AG04449 (cell line): ENCODE measurements around the gene IFI35.

Source experiments
- CTCF ChIA-PET: fragments of 350-600 bp; formaldehyde crosslinking; extraction: SDS; loops from one replicate; lab custom pipeline; 2021; ENCODE audit warnings: antibody characterized with exemption; lab: Yijun Ruan, JAX
- POLR2A ChIA-PET: fragments of 400-600, 350-600 bp; formaldehyde crosslinking; extraction: SDS; loops from one replicate; lab custom pipeline; 2020; ENCODE audit warnings: antibody characterized with exemption, inconsistent platforms; lab: Yijun Ruan, JAX
- DNase-seq: peaks from one replicate; pipeline ENCODE4 v3.0.0-alpha.2; 2010; ENCODE audit warnings: low read depth, low spot score
- H3K4me3 ChIP-seq: 2 replicates; pipeline ENCODE4 v1.5.1; 2011; ENCODE audit warnings: low read depth, mild to moderate bottlenecking, control low read depth, low read length
- TF ChIP-seq, protein P1 (sequence below): IDR thresholded peaks from one replicate; pipeline ENCODE4 v1.5.1; 2011; ENCODE audit warnings: mild to moderate bottlenecking, moderate library complexity, low read length, control low read depth, inconsistent platforms; ENCODE audit not compliant: insufficient read depth; ENCODE audit errors: missing control alignments

The IFI35 gene

DNA sequence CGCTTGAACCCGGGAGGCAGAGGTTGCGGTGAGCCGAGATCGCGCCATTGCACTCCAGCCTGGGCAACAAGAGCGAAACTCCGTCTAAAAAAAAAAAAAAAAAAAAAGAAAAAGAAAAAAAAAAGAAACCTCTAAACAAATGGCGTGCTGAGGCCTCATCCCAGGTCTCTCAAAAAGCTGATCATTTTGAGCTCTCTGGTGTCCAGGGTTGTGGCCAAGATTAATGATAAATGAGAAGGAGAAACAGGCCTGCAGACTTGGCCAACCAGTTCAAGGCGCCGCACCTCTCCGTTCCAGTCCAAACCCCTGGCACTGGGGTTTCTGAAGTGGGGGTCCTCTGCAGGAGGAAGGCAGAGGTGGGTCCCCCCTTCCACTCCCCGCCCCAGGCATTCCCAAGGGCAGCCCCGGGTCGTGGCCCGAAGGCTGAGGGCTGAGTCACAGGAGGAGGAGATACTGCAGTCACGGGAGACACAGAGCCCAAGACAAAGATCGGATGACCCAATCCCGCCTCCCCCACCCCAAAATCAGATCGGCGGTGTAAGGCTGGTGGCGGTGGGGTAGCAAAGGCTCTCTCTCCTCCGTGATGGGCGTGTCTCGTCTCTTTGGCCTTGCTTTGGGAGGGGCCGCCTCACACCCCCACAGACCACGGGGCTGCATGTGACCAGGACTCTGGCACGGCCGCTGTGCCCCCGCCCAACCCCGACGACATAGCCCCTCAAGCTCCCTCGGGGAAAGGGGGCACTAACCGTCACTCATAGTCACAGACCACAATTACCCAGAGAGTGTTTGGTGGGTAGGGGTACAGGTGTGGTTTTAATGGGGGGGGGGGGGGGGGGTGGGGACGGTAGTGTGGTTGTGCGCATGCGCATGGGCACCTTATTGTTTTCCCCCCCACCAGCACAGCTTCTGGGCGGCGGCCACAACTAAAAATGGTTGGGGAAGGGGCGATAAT lies 14.5 kb downstream of the IFI35 start:
- peak overlapping the region; percentile 98 for H3K4me3 ChIP-seq
- ChIA-PET CTCF (interaction anchor here (1.3 to 2.2 kb wide), 3 partner anchors 10 to 150 kb away, joined by 3 to 6 read pairs (median 4); partner anchors contain the start of genes NBR1 and RPL27), POLR2A (interaction anchor here (0.6 to 2.0 kb wide), 4 partner anchors 14 to 295 kb away, joined by 3 to 13 read pairs (median 8); partner anchors contain the start of genes IFI35 and RPL27)
- TF ChIP-seq, protein P1, sequence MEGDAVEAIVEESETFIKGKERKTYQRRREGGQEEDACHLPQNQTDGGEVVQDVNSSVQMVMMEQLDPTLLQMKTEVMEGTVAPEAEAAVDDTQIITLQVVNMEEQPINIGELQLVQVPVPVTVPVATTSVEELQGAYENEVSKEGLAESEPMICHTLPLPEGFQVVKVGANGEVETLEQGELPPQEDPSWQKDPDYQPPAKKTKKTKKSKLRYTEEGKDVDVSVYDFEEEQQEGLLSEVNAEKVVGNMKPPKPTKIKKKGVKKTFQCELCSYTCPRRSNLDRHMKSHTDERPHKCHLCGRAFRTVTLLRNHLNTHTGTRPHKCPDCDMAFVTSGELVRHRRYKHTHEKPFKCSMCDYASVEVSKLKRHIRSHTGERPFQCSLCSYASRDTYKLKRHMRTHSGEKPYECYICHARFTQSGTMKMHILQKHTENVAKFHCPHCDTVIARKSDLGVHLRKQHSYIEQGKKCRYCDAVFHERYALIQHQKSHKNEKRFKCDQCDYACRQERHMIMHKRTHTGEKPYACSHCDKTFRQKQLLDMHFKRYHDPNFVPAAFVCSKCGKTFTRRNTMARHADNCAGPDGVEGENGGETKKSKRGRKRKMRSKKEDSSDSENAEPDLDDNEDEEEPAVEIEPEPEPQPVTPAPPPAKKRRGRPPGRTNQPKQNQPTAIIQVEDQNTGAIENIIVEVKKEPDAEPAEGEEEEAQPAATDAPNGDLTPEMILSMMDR, result no peak
- no peak for DNase-seq

DNA sequence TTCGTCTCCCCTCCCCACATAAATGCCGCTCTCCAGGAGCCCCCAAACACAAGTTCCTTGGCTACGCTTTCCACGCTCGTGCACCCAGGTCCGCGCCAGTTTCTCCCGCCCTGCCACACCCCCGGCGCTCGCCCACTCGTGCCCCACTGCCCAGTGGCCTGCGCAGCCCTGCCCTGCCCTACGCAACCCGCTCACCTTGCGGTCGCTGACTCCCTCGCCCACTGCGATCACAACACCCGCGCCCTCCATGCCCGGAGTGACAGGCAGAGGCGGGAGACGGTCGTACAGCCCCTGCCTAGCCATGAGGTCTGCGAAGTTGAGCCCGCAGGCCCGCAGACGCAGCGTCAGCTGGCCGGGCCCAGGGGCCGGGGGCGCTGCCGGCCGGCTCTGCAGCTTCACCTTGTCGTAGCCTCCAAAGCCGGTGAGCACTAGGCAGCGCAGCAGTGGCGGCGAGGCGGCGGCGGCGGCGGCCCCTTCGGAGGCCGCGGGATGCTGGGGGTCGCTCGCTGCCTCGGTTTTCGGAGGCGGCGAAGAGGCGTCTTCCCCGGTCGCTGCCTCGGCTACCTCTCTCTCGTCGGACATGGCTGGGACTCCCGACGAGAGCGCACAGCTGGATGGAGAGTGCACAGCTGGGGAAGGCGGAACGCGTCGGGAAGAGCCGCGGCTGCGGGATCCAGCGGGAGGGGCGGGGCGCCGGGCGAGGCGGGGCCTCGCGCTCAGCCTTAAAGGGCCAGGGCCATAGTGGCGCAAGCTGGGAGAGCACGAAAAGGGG lies 15.3 kb downstream of the IFI35 start, which contains the start of gene VAT1:
Gene VAT1 (minus strand): TSS at position 645 of the 772 bp plus-strand sequence. CDS start 63 bp downstream, at position 582.
- TF ChIP-seq, protein P1, result no peak
- DNase-seq, result no peak
- peak within 1 kb of the TSS; percentile 98 for H3K4me3 ChIP-seq
- ChIA-PET CTCF (interaction anchor here (1.5 to 2.2 kb wide), 2 partner anchors 24 to 149 kb away, joined by 3 to 6 read pairs; partner anchors contain the start of genes NBR1 and RPL27), POLR2A (interaction anchor here (0.6 to 2.0 kb wide), 4 partner anchors 24 to 1087 kb away, joined by 3 to 13 read pairs (median 7); partner anchors contain the start of gene RPL27)

DNA sequence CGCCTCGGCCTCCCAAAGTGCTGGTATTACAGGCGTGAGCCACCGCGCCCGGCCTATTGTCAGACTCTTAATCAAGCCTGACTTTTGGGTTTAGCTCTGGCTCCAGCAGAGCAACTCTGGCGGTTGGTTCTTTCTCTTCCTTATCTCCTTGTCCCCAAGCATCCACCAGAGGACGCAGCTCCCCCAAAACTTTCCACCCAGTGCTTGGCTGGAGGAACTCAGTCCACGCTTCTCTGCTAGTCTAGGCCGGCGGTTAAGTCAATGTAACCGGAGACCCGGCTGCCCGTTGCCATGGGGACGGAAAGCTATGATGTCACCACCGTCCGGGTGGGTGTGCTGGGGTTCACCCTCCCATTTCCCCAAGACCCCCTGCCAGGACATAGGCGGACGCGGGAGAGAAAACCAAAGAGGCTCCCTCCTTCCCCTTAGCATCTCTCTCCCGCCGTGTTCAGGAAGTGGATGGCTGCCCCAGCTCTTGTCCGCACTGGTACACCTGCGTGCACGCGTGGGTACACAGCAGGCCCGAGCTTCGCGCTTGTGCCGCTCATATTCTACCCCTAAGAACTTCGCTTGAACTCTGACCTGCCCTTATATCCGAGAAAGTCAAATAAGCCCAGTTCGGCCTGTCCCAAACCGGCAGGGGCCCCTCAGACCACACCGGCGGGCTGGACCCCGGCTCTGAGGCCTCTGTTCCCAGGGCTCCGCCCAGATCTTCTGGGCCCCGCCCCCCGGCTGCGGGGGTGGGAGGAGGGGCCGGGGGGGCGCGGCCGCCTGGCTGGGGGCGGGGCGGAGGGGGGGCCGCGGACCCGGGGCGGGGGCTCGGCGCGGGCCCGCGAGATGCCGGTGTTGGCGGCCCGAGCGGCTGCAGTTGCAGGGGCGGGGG lies 18.1 kb downstream of the IFI35 start, which contains the start of gene RND2:
Gene RND2 (plus strand): TSS at position 825 of the 883 bp plus-strand sequence. CDS start 117 bp downstream, outside the sequence.
- TF ChIP-seq, protein P1, result peak; percentile 84
- DNase-seq, result peak; percentile 56
- CTCF ChIA-PET, result interaction anchor here (0.6 to 2.2 kb wide), 33 partner anchors 10 to 315 kb away, joined by 3 to 17 read pairs (median 5); partner anchors contain the start of genes BRCA1 and NBR1
- peak within 1 kb of the TSS; percentile 66 for H3K4me3 ChIP-seq
- POLR2A ChIA-PET, result interaction anchor here (0.6 to 1.9 kb wide), 8 partner anchors 18 to 291 kb away, joined by 3 to 14 read pairs (median 4); partner anchors contain the start of genes IFI35, NBR1, RPL27 and TMEM106A

DNA sequence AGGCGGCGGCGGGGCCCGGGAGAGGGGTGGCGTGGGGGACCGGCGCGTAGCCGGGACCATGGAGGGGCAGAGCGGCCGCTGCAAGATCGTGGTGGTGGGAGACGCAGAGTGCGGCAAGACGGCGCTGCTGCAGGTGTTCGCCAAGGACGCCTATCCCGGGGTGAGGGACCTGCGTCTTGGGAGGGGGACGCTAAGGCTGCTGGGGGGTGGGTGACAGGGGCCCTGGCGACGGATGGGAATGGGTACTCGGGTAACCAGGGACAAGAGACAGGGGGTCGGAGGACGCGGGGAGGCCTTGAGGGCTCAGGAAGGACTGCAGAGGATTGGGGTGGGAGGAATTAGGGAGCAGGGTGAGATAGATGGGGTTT lies 18.7 kb downstream of the IFI35 start:
- CTCF ChIA-PET, result interaction anchor here (1.4 to 2.2 kb wide), 5 partner anchors 13 to 154 kb away, joined by 3 to 16 read pairs (median 5); partner anchors contain the start of gene NBR1
- peak overlapping the region; percentile 49 for H3K4me3 ChIP-seq
- POLR2A ChIA-PET, result interaction anchor here (0.8 kb wide), 1 partner anchor 18 kb away, joined by 3 read pairs; no protein-coding TSS in a partner anchor
- DNase-seq, result no peak
- TF ChIP-seq, protein P1, result no peak
